Astrocyte (in vitro differentiated cells and primary cell): Measurements from ENCODE around the gene PPP1R11.

Experiments used
- CTCF ChIP-seq: IDR thresholded peaks from 2 replicates; pipeline ENCODE4 v1.5.1; 2011; ENCODE audit warnings: low read depth, mild to moderate bottlenecking, inconsistent platforms, low read length, moderate library complexity; ENCODE audit not compliant: insufficient read depth
- EZH2 ChIP-seq: IDR thresholded peaks from 2 replicates; pipeline ENCODE4 v1.6.1; 2012; ENCODE audit warnings: mild to moderate bottlenecking, low read length, inconsistent platforms; ENCODE audit not compliant: insufficient read depth

DNA sequence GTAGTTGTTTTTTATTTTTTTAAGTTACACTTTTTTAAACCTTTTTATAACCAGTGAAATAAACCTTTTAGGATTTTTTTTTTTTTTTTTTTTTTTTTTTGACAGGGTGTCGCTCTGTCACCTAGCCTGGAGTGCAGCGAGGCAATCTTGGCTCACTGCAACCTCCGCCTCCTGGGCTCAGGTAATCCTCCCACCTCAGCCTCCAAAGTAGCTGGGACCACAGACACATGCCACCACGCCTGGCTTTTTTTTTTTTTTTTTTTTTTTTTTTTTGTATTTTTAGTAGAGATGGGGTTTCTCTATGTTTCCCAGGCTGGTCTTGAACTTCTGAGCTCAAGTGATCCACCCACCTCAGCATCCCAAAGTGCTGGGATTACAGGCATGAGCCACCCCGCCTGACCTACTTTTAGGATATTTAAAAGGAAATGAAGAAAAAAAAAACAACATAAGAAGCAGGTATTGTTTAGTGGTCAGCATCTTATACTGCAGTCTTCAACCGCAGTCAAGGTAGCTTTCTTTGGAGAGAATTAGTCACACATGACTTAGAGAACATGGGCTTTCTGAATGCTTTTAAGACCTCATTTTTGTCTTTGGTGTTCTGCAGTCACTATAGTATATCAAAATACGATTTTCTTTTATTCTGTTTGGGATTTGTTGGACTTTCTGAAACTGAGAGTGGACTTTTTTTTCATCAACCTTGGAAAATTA lies 4.4 kb upstream of the PPP1R11 start:
- TF ChIP-seq CTCF (no peak), EZH2 (no peak)
